ENCODE results near the gene RBP5.

RBP5 gene

GRCh38 chr12:7121324-7121723, 7.4 kb downstream of the RBP5 start:
- Histone ChIP-seq H3K27ac (no peak overlapping the region), H3K4me2 (ENCODE audit: low read length) (no peak overlapping the region), H3K4me3 (ENCODE audit: low read depth, low read length) (no peak overlapping the region), H3K36me3 (ENCODE audit: control insufficient read depth, insufficient read depth, low read length) (no peaks in the 10 kb centered on the region), H3K27me3 (ENCODE audit: control insufficient read depth, insufficient read depth, low read length) (no peaks in the 10 kb centered on the region), H3K79me2 (no peaks in the 10 kb centered on the region), H2AFZ (no peak overlapping the region), H3K9ac (no peak overlapping the region), H3K4me1 (peaks cover 3% of the 10 kb centered on the region), H3K9me3 (ENCODE audit: control insufficient read depth, low read length) (no peaks in the 10 kb centered on the region)
- TF ChIP-seq CTCF (IDR thresholded peaks at IDR 0.05) = no peak

- Histone ChIP-seq H3K27me3 (ENCODE audit: control insufficient read depth, insufficient read depth, low read length) (no peaks in the 10 kb centered on the region), H3K4me1 (peaks cover 3% of the 10 kb centered on the region), H3K9ac (no peak overlapping the region), H3K27ac (no peak overlapping the region), H3K79me2 (no peaks in the 10 kb centered on the region), H3K9me3 (ENCODE audit: control insufficient read depth, low read length) (no peaks in the 10 kb centered on the region), H3K4me2 (ENCODE audit: low read length) (no peak overlapping the region), H2AFZ (no peak overlapping the region), H3K36me3 (ENCODE audit: control insufficient read depth, insufficient read depth, low read length) (no peaks in the 10 kb centered on the region), H3K4me3 (ENCODE audit: low read depth, low read length) (no peak overlapping the region)
- TF ChIP-seq CTCF (IDR thresholded peaks at IDR 0.05) = no peak
Measured at GRCh38 chr12:7120166-7120565, 8.5 kb downstream of the RBP5 start.

- TF ChIP-seq CTCF (IDR thresholded peaks at IDR 0.05) = no peak
- no peaks in the 10 kb centered on the region for H3K36me3 ChIP-seq (ENCODE audit: control insufficient read depth, insufficient read depth, low read length)
- no peaks in the 10 kb centered on the region for H3K9me3 ChIP-seq (ENCODE audit: control insufficient read depth, low read length)
- H3K27ac ChIP-seq = no peak overlapping the region
- no peak overlapping the region for H3K4me3 ChIP-seq (ENCODE audit: low read depth, low read length)
- H3K27me3 ChIP-seq (ENCODE audit: control insufficient read depth, insufficient read depth, low read length) = no peaks in the 10 kb centered on the region
- H3K79me2 ChIP-seq = no peaks in the 10 kb centered on the region
- H3K4me1 ChIP-seq = peaks cover 3% of the 10 kb centered on the region
- no peak overlapping the region for H3K9ac ChIP-seq
- H2AFZ ChIP-seq = no peak overlapping the region
- H3K4me2 ChIP-seq (ENCODE audit: low read length) = no peak overlapping the region
Measured at GRCh38 chr12:7118881-7119280, 9.8 kb downstream of the RBP5 start.

- no peak overlapping the region for H3K4me2 ChIP-seq (ENCODE audit: low read length)
- no peaks in the 10 kb centered on the region for H3K27me3 ChIP-seq (ENCODE audit: control insufficient read depth, insufficient read depth, low read length)
- no peaks in the 10 kb centered on the region for H3K79me2 ChIP-seq
- no peak overlapping the region for H3K9ac ChIP-seq
- TF ChIP-seq CTCF (IDR thresholded peaks at IDR 0.05) = no peak
- H3K4me1 ChIP-seq = no peaks in the 10 kb centered on the region
- H3K9me3 ChIP-seq (ENCODE audit: control insufficient read depth, low read length) = no peaks in the 10 kb centered on the region
- no peak overlapping the region for H3K4me3 ChIP-seq (ENCODE audit: low read depth, low read length)
- no peaks in the 10 kb centered on the region for H3K36me3 ChIP-seq (ENCODE audit: control insufficient read depth, insufficient read depth, low read length)
- H2AFZ ChIP-seq = no peak overlapping the region
- H3K27ac ChIP-seq = no peak overlapping the region
Measured at GRCh38 chr12:7117670-7118069, 11.0 kb downstream of the RBP5 start.

GRCh38 chr12:7116916-7117315, 11.8 kb downstream of the RBP5 start:
- no peaks in the 10 kb centered on the region for H3K27me3 ChIP-seq (ENCODE audit: control insufficient read depth, insufficient read depth, low read length)
- TF ChIP-seq CTCF (IDR thresholded peaks at IDR 0.05) = no peak
- no peak overlapping the region for H3K4me3 ChIP-seq (ENCODE audit: low read depth, low read length)
- no peaks in the 10 kb centered on the region for H3K4me1 ChIP-seq
- H3K9me3 ChIP-seq (ENCODE audit: control insufficient read depth, low read length) = no peaks in the 10 kb centered on the region
- H2AFZ ChIP-seq = no peak overlapping the region
- H3K36me3 ChIP-seq (ENCODE audit: control insufficient read depth, insufficient read depth, low read length) = no peaks in the 10 kb centered on the region
- H3K4me2 ChIP-seq (ENCODE audit: low read length) = no peak overlapping the region
- no peak overlapping the region for H3K9ac ChIP-seq
- no peak overlapping the region for H3K27ac ChIP-seq
- no peaks in the 10 kb centered on the region for H3K79me2 ChIP-seq
